SKM-1 treated with dmso at 0.1 percent for 144 hours (cell line): Measurements from ENCODE around the gene GALNT13.

Source experiments
- DNase-seq: peaks from one replicate; lab custom pipeline; 2025; ENCODE audit not compliant: unreplicated experiment; lab: John Stamatoyannopoulos, UW

GALNT13 gene

DNA sequence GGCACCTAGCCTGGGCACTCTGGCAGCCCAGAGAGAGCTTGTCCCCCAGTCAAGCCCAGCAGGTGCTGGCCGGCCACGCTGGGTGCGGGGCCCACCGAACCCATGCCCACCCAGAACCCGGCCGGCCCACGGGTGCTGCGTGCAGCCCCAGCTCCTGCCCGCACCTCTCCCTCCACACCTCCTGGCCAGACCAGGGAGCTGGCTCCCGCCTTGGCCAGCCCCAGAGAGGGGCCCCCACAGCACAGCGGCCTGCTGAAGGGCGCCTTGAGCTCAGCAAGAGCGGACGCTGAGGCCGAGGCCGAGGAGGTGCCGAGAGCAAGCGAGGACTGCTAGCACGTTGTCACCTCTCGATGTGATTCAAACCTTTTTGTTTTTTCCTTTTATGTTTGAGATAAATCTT is 419.8 kb downstream of the GALNT13 start:
- DNase-seq: no peak

- DNase-seq: no peak
Observed at GRCh38 chr2:154291927-154292326, 420.2 kb downstream of the GALNT13 start.

GRCh38 chr2:154293864-154294263 is 422.1 kb downstream of the GALNT13 start:
- DNase-seq: no peak

DNA sequence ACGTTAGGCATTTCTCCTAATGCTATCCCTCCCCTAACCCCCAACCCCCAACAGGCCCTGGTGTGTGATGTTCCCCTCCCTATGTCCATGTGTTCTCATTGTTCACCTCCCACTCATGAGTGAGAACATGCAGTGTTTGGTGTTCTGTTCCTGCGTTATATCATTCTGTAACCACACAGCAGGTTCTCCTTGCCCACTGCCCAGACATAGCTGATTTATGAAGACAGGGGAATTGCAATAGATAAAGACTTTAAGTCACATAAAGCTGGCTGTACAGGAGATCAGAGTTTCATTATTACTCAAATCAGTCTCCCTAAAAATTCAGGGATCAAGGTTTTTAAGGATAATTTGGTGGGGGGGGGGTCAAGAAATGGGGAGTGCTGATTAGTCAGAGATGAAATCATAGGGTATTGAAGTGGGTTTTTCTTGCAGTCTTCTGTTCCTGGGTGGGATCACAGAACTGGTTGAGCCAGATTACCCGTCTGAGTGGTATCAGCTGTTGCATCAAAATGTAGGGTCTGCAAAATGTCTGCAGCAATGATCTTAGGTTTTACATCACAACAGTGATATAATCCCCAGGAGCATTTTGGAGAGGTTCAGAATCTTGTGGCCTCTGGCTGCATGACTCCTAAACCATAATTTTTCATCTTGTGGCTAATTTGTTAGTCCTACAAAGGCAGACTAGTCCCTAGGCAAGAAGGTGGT is 434.7 kb downstream of the GALNT13 start:
- DNase-seq: no peak

DNA sequence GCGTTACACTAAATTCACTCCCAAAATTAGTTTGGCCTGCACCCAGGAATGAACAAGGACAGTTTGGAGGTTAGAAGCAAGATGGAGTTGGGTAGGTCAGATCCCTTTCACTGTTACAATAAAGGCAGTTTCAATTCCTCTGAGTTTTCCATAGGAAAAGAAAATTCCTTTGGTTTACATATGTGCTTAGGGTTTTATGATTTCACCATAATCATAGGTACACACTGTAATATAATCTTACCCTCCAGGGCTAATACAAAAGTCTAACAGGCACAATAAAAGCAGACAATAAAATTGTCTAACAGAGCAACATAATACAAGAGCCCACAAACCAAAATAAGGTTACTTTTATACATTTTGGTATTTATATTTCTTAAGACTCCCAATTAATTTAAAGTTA is 435.3 kb downstream of the GALNT13 start:
- DNase-seq: no peak

- no peak for DNase-seq
Observed at GRCh38 chr2:154324601-154325000, 452.9 kb downstream of the GALNT13 start.

DNA sequence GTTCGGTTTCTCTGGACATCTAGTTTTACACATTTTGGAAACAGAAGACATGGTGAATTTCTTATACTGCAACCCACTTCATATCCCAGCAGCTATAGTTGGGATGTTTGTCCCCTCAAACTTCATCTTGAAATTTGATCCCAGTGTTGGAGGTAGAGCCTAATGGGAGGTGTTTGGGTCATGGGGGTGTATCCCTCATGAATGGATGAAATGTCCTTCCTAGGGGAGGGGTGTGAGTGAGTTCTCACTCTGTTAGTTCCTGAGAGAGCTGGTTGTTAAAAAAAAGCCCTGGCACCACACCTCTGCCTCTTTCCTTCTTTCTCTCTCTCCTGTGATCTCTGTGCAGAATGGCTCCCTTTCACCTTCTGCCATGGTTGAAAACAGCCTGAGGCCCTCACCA is 457.8 kb downstream of the GALNT13 start:
- DNase-seq: no peak

- no peak for DNase-seq
Observed at GRCh38 chr2:154331784-154332183, 460.1 kb downstream of the GALNT13 start.

- no peak for DNase-seq
Observed at GRCh38 chr2:154336201-154336600, 464.5 kb downstream of the GALNT13 start.

DNA sequence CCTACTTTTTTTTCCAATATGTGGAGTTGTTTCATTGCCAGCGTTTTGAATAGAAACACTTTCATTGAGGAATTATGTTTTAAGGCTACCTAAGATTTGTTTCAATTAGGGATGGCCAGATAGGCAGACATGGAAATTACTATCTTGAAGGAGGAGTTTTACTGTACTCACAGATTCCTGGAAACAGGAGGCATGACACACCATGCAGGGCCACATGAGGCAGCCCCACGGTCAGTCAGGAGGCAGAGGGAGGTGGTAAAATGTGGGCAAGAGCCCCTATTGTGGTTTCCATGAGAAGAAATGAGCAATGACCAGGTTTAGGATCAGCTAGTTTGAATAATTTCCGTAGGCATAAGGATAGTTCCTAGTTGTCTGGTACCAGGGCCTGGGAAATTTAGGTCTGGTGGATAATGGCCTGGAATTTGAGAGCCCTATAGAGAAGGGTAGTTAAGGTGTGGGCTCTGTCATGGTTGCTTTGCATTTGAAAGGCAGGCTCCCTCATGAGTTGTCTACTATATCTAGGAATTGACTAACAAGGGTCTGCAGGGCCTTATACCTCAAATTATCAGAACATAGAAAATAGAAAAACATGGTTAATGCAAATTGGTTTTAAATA is 466.7 kb downstream of the GALNT13 start:
- no peak for DNase-seq

GRCh38 chr2:154343282-154343681 is 471.6 kb downstream of the GALNT13 start:
- no peak for DNase-seq

DNA sequence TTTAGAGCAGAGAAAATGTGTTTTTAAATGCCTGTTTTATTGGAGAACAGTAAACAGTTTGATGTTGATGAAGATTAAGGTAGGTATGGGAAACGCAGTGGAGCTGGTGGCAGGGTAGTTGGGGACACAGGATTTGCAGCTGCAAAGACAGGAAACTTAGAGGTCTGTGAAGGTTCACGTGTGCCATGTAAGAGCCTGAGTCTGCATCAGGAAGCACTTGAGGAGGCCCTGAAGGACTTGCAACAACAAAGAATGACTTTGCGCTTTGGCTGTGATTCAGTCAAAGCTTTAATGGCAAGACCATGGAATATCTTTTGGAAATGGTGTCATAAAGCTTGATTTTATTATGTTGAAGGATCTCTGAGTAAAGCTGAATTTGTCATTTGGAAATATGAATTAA is 479.2 kb downstream of the GALNT13 start:
- DNase-seq: no peak

DNA sequence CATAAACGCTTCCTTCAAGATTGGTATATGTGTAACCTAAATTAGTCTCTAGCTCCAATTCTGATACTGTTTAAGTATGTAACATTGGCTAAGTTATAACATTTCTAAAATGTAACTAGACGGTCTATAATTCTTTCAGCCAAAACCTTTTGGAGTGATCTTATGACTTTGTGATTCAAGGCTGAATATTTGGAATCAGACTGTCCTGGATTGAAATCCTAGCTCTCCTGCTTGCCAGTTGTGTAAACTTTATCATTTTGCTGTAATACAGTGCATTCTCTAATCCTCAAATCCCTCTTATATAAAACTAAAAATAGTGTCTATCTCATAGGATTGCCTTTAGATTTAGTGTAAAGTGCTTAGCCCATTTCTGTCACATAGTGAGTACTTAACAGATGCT is 489.6 kb downstream of the GALNT13 start:
- DNase-seq: no peak

DNA sequence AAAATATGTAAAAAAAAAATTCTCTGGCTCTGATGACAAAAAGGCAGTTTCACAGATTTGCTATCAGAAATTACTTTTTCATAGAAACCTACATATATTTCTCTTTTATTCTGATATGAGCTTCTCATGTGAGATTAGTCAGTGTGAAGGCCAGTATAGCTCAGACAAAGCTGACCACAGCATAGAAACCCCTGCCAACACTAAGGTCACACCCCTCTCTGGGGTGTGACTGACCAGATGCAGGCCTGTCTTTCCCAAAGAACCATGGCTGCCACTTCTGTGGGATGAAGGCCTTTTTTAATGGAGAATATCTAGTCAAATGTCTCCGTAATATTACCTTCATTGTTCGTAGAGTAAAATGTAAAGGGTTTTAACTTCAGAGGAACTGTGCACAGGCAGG is 496.4 kb downstream of the GALNT13 start:
- DNase-seq: no peak

- no peak for DNase-seq
Observed at GRCh38 chr2:154370873-154371272, 499.2 kb downstream of the GALNT13 start.

DNA sequence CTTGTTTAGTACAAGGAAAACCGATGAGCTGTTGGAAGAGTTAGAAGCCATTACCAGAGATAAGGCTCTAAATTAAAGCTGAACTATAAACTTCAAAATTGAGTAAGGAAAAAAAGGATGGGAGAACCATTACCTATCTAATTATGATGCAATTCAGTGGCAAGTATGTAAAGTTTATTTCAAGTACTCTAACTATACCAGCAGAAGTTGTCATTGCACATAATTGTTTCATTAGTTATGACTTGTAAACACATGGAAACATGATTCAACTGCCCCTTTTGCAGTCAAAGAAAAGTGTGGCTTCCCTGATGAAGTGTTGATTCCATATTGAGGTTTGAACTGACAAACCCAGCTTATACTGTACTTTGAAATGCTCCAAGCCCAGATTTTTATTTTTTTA is 502.7 kb downstream of the GALNT13 start:
- no peak for DNase-seq

DNA sequence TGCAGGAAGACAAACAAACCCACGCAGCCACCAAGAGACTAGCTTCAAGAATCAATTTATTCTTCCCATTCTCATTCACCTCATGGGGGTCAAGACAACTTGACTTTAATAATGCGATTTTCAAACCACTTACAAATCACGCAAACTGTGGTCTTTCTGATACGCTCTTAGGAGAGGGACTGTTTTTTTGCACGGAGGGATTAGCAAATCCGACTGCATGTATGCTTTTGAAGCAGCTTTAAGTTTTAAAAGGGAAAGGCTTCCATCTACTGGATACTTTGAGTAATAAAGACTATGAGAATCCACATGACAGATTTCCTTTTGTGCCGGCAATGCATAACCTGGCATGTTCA is 503.8 kb downstream of the GALNT13 start:
- peak; percentile 59 for DNase-seq

GRCh38 chr2:154381931-154382794 is 510.4 kb downstream of the GALNT13 start:
- DNase-seq: no peak

GRCh38 chr2:154386186-154386585 is 514.5 kb downstream of the GALNT13 start:
- DNase-seq: no peak

DNA sequence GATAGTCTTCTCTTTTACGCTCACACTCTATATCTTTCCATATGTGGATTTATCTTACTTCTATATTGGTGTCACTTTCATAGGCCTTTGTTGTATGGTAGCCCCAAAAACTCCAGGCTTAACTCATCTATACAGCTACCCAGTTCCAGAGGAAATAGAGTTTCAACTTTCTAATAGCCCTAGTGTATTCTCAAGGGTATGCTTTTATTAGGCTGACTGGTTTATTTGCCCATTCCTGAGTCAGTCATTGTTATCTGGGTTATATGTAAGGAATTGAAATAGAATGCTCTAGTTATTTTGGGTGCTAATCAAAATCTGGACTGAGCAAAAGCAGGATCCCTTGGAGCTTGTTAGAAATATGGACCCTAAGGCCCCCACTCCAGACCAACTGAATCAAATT is 519.3 kb downstream of the GALNT13 start:
- DNase-seq: no peak

GRCh38 chr2:154392256-154392655 is 520.5 kb downstream of the GALNT13 start:
- DNase-seq: no peak

GRCh38 chr2:154394600-154394999 is 522.9 kb downstream of the GALNT13 start:
- no peak for DNase-seq
